ENCODE measurements around the gene ACSF3.

Gene ACSF3

DNA sequence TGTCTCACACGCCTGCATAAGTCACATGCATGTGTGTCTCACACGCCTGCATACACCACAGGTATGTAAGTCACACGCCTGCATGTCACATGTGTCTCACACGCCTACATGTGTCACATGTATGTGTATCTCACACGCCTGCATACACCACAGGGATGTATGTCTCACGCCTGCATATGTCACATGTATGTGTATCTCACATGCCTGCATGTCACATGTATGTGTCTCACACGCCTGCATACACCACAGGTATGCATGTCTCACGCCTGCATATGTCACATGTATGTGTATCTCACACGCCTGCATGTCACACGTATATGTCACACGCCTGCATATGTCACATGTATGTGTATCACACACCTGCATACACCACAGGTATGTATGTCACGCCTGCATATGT is 64.1 kb downstream of the ACSF3 start:
- H3K36me3 ChIP-seq (ENCODE audit: control insufficient read depth, insufficient read depth, low read length), result no peaks in the 10 kb centered on the region
- no peak overlapping the region for H3K4me3 ChIP-seq (ENCODE audit: low read depth, low read length)
- H3K9ac ChIP-seq, result no peak overlapping the region
- no peaks in the 10 kb centered on the region for H3K27me3 ChIP-seq (ENCODE audit: control insufficient read depth, insufficient read depth, low read length)
- TF ChIP-seq, protein P1, sequence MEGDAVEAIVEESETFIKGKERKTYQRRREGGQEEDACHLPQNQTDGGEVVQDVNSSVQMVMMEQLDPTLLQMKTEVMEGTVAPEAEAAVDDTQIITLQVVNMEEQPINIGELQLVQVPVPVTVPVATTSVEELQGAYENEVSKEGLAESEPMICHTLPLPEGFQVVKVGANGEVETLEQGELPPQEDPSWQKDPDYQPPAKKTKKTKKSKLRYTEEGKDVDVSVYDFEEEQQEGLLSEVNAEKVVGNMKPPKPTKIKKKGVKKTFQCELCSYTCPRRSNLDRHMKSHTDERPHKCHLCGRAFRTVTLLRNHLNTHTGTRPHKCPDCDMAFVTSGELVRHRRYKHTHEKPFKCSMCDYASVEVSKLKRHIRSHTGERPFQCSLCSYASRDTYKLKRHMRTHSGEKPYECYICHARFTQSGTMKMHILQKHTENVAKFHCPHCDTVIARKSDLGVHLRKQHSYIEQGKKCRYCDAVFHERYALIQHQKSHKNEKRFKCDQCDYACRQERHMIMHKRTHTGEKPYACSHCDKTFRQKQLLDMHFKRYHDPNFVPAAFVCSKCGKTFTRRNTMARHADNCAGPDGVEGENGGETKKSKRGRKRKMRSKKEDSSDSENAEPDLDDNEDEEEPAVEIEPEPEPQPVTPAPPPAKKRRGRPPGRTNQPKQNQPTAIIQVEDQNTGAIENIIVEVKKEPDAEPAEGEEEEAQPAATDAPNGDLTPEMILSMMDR (IDR thresholded peaks at IDR 0.05), result no peak
- H3K4me2 ChIP-seq (ENCODE audit: low read length), result no peak overlapping the region
- no peaks in the 10 kb centered on the region for H3K79me2 ChIP-seq
- H3K27ac ChIP-seq, result no peak overlapping the region
- H2AFZ ChIP-seq, result no peak overlapping the region
- peaks cover 15% of the 10 kb centered on the region for H3K4me1 ChIP-seq
- no peaks in the 10 kb centered on the region for H3K9me3 ChIP-seq (ENCODE audit: control insufficient read depth, low read length)

DNA sequence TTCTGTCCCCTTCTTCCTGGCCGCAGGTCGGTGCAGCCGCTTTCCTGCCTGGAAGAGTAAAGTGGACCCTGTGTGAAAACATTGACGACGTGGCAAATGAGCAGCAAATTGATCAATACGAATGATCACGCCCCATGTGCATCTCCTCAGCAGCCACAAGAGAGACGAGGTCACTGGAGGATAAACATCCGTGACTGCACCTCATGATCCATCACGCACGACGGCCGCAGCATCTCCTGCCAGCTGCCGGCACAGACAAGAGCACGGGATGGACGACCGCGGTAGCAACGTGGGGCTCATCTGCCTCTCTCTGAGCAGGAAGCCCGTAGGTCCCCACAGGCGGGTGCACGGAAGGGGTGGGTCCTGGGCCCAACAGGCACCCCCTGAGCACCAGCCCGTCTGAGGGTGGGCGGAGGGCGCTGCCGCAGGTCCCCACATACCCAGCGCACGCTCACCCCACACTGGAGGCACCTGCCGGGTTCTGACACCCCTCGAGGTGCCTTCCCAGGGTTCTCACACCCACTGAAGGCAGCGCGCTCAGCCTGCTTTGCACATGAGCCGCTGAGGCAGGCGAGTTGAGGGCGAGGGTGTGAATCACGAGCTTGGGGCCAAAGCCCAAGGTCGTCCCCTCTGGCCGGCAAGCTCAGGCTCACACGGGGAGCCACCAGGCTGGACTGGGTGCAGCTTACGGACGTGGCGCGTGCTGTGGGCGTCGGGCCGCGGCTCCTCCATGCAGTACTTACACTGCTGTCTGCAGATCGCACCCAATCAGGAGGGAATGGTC is 65.6 kb downstream of the ACSF3 start:
- Histone ChIP-seq H3K27ac (no peak overlapping the region), H3K9me3 (ENCODE audit: control insufficient read depth, low read length) (no peaks in the 10 kb centered on the region), H3K4me2 (ENCODE audit: low read length) (no peak overlapping the region), H3K36me3 (ENCODE audit: control insufficient read depth, insufficient read depth, low read length) (no peaks in the 10 kb centered on the region), H3K9ac (no peak overlapping the region), H3K79me2 (no peaks in the 10 kb centered on the region), H3K4me1 (peaks cover 12% of the 10 kb centered on the region), H2AFZ (no peak overlapping the region), H3K4me3 (ENCODE audit: low read depth, low read length) (no peak overlapping the region), H3K27me3 (ENCODE audit: control insufficient read depth, insufficient read depth, low read length) (no peaks in the 10 kb centered on the region)
- TF ChIP-seq, protein P1 (IDR thresholded peaks at IDR 0.05), result no peak

DNA sequence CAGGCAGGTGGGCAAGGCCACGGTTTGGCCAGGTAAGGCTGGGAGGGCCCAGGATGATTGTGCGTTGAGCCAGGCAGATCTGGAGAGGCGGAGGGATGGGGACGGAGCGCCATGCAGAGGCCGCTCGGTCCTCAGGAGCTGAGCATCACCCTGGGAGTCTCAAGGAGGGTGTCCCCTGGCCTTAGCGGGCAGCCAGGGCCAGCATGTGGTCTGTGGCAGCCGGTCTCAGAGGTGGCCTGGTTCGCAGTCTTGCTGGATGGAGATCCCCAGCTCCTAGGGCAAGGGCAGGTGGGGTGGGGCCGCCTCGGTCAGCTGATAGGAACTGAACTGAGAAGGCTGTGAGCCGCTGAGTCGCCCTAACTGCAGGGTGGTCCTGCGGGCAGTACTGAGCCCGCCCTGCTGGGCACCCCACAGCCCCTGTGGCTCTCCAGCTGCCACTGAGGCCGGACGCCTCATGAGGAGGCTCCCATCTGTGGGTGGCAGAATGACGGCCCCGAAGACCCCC is 66.2 kb downstream of the ACSF3 start:
- no peaks in the 10 kb centered on the region for H3K36me3 ChIP-seq (ENCODE audit: control insufficient read depth, insufficient read depth, low read length)
- no peak overlapping the region for H3K4me3 ChIP-seq (ENCODE audit: low read depth, low read length)
- no peaks in the 10 kb centered on the region for H3K9me3 ChIP-seq (ENCODE audit: control insufficient read depth, low read length)
- H3K79me2 ChIP-seq, result no peaks in the 10 kb centered on the region
- H3K4me2 ChIP-seq (ENCODE audit: low read length), result no peak overlapping the region
- peaks cover 7% of the 10 kb centered on the region for H3K4me1 ChIP-seq
- no peak overlapping the region for H3K27ac ChIP-seq
- no peak overlapping the region for H3K9ac ChIP-seq
- TF ChIP-seq, protein P1 (IDR thresholded peaks at IDR 0.05), result no peak
- H2AFZ ChIP-seq, result no peak overlapping the region
- H3K27me3 ChIP-seq (ENCODE audit: control insufficient read depth, insufficient read depth, low read length), result no peaks in the 10 kb centered on the region

DNA sequence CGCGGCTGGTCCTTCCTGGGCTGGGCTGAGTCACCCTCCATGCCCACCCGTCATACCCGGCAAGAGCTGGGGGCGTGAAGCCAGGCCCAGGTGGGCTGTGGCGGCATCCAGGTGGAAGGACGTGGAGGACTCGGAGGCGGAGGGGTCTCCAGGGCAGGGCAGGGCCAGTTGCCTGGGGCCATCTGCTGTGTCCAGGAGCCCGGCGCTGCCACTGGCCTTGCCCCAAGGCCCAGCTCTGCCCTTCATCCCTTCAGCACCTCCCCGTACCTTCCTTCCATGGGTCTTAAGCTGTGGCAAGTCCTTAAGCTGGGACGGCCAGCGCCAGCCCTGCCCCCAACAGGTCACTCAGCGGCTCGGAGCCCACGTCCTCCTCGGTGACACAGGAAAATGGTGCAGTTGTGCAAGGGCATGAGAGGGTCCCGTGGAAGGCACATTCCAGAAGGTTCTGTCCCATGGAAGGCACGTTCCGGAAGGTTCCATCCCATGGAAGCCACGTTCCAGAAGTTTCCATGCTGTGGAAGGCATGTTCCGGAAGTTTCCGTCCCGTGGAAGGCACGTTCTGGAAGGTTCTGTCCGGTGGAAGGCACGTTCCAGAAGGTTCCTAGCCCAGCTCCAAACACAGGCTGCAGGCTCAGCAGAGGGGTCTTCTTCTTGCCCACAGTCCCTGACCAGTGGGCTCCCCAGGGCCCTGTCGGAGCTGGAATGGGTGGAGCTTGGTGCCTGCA is 67.5 kb downstream of the ACSF3 start:
- no peak overlapping the region for H3K4me3 ChIP-seq (ENCODE audit: low read depth, low read length)
- TF ChIP-seq, protein P1 (IDR thresholded peaks at IDR 0.05), result no peak
- no peak overlapping the region for H2AFZ ChIP-seq
- H3K9ac ChIP-seq, result no peak overlapping the region
- H3K27me3 ChIP-seq (ENCODE audit: control insufficient read depth, insufficient read depth, low read length), result no peaks in the 10 kb centered on the region
- H3K27ac ChIP-seq, result no peak overlapping the region
- H3K4me2 ChIP-seq (ENCODE audit: low read length), result no peak overlapping the region
- no peaks in the 10 kb centered on the region for H3K79me2 ChIP-seq
- H3K9me3 ChIP-seq (ENCODE audit: control insufficient read depth, low read length), result no peaks in the 10 kb centered on the region
- H3K4me1 ChIP-seq, result no peaks in the 10 kb centered on the region
- H3K36me3 ChIP-seq (ENCODE audit: control insufficient read depth, insufficient read depth, low read length), result no peaks in the 10 kb centered on the region

All from parathyroid adenoma (tissue), 2 donors.